Neutrophil (primary cell): Measurements from ENCODE around the gene FBXL17.

Experiments
- H3K27ac ChIP-seq: fragments of 200-600 bp; sonication (generic); 2 replicates; pipeline ENCODE4 v1.5.1; 2016; ENCODE audit warnings: mild to moderate bottlenecking, moderate library complexity
- H3K27me3 ChIP-seq: fragments of 200-600 bp; sonication (generic); 2 replicates; pipeline ENCODE4 v1.6.0; 2016; ENCODE audit warnings: mild to moderate bottlenecking
- H3K36me3 ChIP-seq: fragments of 200-600 bp; sonication (generic); 2 replicates; pipeline ENCODE4 v1.5.1; 2017
- H3K4me1 ChIP-seq, 2 experiments: fragments of 200-600 bp in 1 of 2; sonication (generic) in 1 of 2; 1 replicate in 1 of 2; 2 replicates in 1 of 2; pipeline versions ENCODE4 v1.5.1 to v1.6.1; 2013 to 2016; ENCODE audit warnings: low read depth in 1 of 2, low read length in 1 of 2, mild to moderate bottlenecking in 1 of 2, moderate library complexity in 1 of 2; ENCODE audit not compliant: control insufficient read depth in 1 of 2, insufficient read depth in 1 of 2
- H3K4me3 ChIP-seq, 2 experiments: fragments of 200-600 bp in 1 of 2; sonication (generic) in 1 of 2; 1 replicate in 1 of 2; 2 replicates in 1 of 2; pipeline ENCODE4 v1.5.1; 2013 to 2016; ENCODE audit warnings: low read depth in 1 of 2, low read length in 1 of 2, mild to moderate bottlenecking in 1 of 2, moderate library complexity in 1 of 2
- H3K9me3 ChIP-seq: fragments of 200-600 bp; sonication (generic); 2 replicates; pipeline ENCODE4 v1.5.1; 2016
- CTCF ChIP-seq: fragments of 200-600 bp; sonication (generic); IDR thresholded peaks from 2 replicates; pipeline ENCODE4 v1.5.1; 2016; ENCODE audit warnings: antibody characterized with exemption

The FBXL17 gene

GRCh38 chr5:108249785-108250426, 132.0 kb downstream of the FBXL17 start:
- H3K27ac ChIP-seq, result no peak overlapping the region
- H3K36me3 ChIP-seq, result no peaks in the 10 kb centered on the region
- no peaks in the 10 kb centered on the region for H3K9me3 ChIP-seq
- TF ChIP-seq CTCF, result no peak
- H3K4me1 ChIP-seq, result peaks cover 0 to 6% of the 10 kb centered on the region in 2 experiments
- H3K27me3 ChIP-seq, result no peaks in the 10 kb centered on the region
- no peak overlapping the region for H3K4me3 ChIP-seq

DNA sequence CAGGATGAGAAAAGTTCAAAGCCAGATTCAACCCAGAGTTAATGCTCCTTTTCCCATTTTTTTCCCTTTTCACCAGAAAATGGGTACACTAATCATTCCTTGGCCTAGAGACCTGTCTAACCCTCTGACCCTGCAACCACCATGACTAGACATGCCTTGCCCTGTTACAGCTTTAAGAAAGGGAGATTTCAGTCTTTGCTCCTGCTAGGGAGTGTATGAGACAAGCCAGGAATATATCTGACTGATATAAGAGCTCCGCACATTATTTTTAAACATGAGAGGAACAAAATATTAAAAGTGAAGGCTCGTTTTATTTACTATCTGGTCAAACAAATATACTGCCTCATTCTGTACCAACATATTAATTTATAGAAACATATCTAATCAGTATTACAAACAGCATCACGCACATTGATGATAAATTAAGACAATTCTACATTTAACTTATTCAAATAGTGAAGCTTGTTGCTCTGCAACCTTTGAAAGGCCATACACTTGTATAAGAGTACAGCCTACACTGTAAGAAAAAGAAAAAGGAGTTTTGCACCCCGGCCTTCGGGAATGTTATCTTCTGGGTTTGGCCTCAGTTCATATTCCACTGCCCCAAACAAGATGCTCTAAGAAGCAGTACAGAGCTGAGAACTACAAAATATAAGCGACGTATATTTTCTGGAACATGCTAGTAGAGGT, 132.7 kb downstream of the FBXL17 start:
- no peak for TF ChIP-seq CTCF
- H3K27ac ChIP-seq, result no peak overlapping the region
- H3K36me3 ChIP-seq, result no peaks in the 10 kb centered on the region
- H3K4me3 ChIP-seq, result no peak overlapping the region
- H3K4me1 ChIP-seq, result peaks cover 0 to 6% of the 10 kb centered on the region in 2 experiments
- H3K9me3 ChIP-seq, result no peaks in the 10 kb centered on the region
- no peaks in the 10 kb centered on the region for H3K27me3 ChIP-seq

DNA sequence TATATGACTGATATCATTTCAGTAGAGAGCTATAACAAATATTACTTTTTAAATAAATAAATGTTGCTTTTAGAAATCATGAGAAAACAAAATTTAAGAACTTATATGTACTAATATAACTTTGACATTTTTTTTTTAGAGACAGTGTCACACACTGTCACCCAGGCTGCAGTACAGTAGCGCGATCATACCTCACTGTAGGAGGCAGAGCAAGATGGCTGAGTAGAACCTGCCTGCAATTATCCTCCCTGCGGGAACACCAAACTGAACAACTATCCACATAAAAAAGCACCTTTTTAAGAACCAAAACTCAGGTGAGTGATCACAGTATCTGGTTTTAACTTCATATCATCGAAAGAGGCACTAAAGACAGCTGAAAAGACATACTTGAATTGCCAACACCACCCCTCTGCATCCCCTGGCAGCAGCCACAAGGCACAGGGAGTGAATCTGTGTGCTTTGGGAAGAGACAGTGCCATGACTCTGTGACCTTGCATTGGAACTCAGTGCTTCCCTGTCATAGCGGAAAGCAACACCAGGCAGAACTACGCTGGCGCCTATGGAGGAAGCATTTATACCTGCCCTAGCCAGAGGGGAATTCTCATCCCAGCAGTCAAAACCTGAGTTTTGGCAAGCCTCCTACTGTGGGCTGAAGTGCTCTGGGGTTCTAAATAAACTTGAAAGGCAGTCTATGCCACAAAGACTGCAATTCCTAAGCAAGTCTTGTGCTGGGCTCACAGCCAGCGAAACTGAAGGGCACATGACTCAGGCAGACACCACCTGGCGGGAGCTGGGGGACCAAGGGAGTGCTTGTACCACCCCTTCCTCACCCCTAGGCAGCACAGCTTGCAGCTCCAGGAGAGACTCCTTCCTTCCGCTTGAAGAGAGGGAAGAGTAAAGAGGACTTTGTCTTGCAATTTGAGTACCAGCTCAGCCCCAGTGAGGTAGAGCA, 142.7 kb downstream of the FBXL17 start:
- Histone ChIP-seq H3K27ac (no peak overlapping the region), H3K4me1 (no peaks in the 10 kb centered on the region), H3K27me3 (no peaks in the 10 kb centered on the region), H3K9me3 (no peaks in the 10 kb centered on the region), H3K4me3 (no peak overlapping the region), H3K36me3 (no peaks in the 10 kb centered on the region)
- no peak for TF ChIP-seq CTCF

GRCh38 chr5:108238461-108238860, 143.4 kb downstream of the FBXL17 start:
- Histone ChIP-seq H3K27me3 (no peaks in the 10 kb centered on the region), H3K9me3 (no peaks in the 10 kb centered on the region), H3K27ac (no peak overlapping the region), H3K4me3 (no peak overlapping the region), H3K4me1 (no peaks in the 10 kb centered on the region), H3K36me3 (no peaks in the 10 kb centered on the region)
- no peak for TF ChIP-seq CTCF

DNA sequence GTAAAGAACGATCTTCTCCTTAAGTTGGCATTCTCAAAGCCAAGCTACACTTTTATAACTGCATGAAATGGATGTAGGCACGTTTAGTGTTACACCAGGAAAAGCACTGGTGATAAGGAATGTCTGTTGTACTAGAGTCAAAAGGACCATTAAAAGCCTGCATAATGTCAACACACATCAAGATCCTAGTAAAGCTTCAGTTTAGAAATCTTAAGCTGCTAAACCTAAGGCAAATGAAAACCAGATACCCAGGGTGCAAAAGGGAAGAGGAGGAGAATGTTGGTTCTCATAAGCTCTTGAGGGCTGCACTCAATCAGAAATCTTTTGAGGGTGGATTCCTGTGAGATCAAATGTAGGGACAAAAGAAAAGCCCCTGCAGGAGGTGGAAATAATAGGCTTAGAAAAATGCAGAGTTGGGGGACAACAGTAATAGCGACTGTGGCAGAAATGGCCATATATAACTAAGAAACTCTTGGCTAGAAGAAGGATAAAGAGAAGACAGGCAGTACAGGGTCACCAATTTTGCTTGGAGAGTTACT, 148.2 kb downstream of the FBXL17 start:
- Histone ChIP-seq H3K4me1 (no peaks in the 10 kb centered on the region), H3K9me3 (no peaks in the 10 kb centered on the region), H3K36me3 (no peaks in the 10 kb centered on the region), H3K27ac (no peak overlapping the region), H3K27me3 (no peaks in the 10 kb centered on the region), H3K4me3 (no peak overlapping the region)
- TF ChIP-seq CTCF, result no peak
